ENCODE data around the gene BABAM2. TPM values are rescaled to one million over a fixed set of nuclear protein-coding genes. Genes with fewer than 3 reads are reported as not detected.

Gene BABAM2
- total RNA-seq, 4 donors from 2014 or later: 33.2 to 70.3 (median 38.6) TPM

- no peaks in the 10 kb centered on the region for H3K9me3 ChIP-seq
- intact Hi-C loops (cut with DNase I): no loop called here
- H3K4me1 ChIP-seq: no peaks in the 10 kb centered on the region
- H3K27ac ChIP-seq: no peak overlapping the region
- no peak overlapping the region for H3K4me3 ChIP-seq (replicated peaks in 1 of 3)
- TF ChIP-seq POLR2A (IDR thresholded peaks at IDR 0.05) (no peak), CTCF (IDR thresholded peaks at IDR 0.05) (no peak)
- H3K27me3 ChIP-seq: no peaks in the 10 kb centered on the region
- no peak for DNase-seq
- 84 to 88% methylated on average over 10 to 11 of the region's 11 CpGs for whole genome bisulfite sequencing, 2 donors
- H3K36me3 ChIP-seq: no peaks in the 10 kb centered on the region
Observed at GRCh38 chr2:28349546-28350165, 459.1 kb downstream of the BABAM2 start.

GRCh38 chr2:28350196-28350595, 459.7 kb downstream of the BABAM2 start:
- DNase-seq: no peak
- no peaks in the 10 kb centered on the region for H3K36me3 ChIP-seq
- intact Hi-C loops (cut with DNase I): no loop called here
- H3K4me1 ChIP-seq: peaks cover 2 to 4% of the 10 kb centered on the region in 2 donors
- no peak overlapping the region for H3K4me3 ChIP-seq (replicated peaks in 1 of 3)
- H3K9me3 ChIP-seq: no peaks in the 10 kb centered on the region
- TF ChIP-seq CTCF (IDR thresholded peaks at IDR 0.05): no peak
- no peak for TF ChIP-seq POLR2A (IDR thresholded peaks at IDR 0.05)
- no peaks in the 10 kb centered on the region for H3K27me3 ChIP-seq
- no peak overlapping the region for H3K27ac ChIP-seq
- WGBS, 2 donors: 90 to 94% methylated on average over 15 to 17 of the region's 17 CpGs

GRCh38 chr2:28350791-28351285, 460.3 kb downstream of the BABAM2 start:
- no peak for TF ChIP-seq CTCF (IDR thresholded peaks at IDR 0.05)
- no peak for TF ChIP-seq POLR2A (IDR thresholded peaks at IDR 0.05)
- no peak for DNase-seq
- 86 to 95% methylated on average over 4 to 7 of the region's 11 CpGs for WGBS, 2 donors
- Histone ChIP-seq H3K27ac (no peak overlapping the region), H3K9me3 (no peaks in the 10 kb centered on the region), H3K36me3 (no peaks in the 10 kb centered on the region), H3K4me3 (replicated peaks in 1 of 3) (no peak overlapping the region), H3K27me3 (no peaks in the 10 kb centered on the region), H3K4me1 (peaks cover 9 to 10% of the 10 kb centered on the region in 2 donors)
- intact Hi-C loops (cut with DNase I): no loop called here

- no peak overlapping the region for H3K27ac ChIP-seq
- H3K4me3 ChIP-seq (replicated peaks in 1 of 3): no peak overlapping the region
- WGBS, 2 donors: 93 to 97% methylated on average over 5 of the region's 5 CpGs
- H3K4me1 ChIP-seq: peaks cover 16 to 18% of the 10 kb centered on the region in 2 donors
- H3K36me3 ChIP-seq: no peaks in the 10 kb centered on the region
- no peaks in the 10 kb centered on the region for H3K27me3 ChIP-seq
- TF ChIP-seq CTCF (IDR thresholded peaks at IDR 0.05) (no peak), POLR2A (IDR thresholded peaks at IDR 0.05) (no peak)
- no peak for DNase-seq
- intact Hi-C loops (cut with DNase I): no loop called here
- H3K9me3 ChIP-seq: no peaks in the 10 kb centered on the region
Observed at GRCh38 chr2:28351621-28352020, 461.1 kb downstream of the BABAM2 start.

GRCh38 chr2:28352104-28352503, 461.6 kb downstream of the BABAM2 start:
- peaks cover 16 to 22% of the 10 kb centered on the region in 2 donors for H3K4me1 ChIP-seq
- WGBS, 2 donors: 78 to 81% methylated on average over 5 of the region's 5 CpGs
- no peak for DNase-seq
- TF ChIP-seq CTCF (IDR thresholded peaks at IDR 0.05) (no peak), POLR2A (IDR thresholded peaks at IDR 0.05) (no peak)
- H3K27me3 ChIP-seq: no peaks in the 10 kb centered on the region
- no peak overlapping the region for H3K27ac ChIP-seq
- intact Hi-C loops (cut with DNase I): no loop called here
- H3K9me3 ChIP-seq: no peaks in the 10 kb centered on the region
- H3K36me3 ChIP-seq: no peaks in the 10 kb centered on the region
- H3K4me3 ChIP-seq (replicated peaks in 1 of 3): no peak overlapping the region

Data from thyroid gland (tissue), 4 donors.